ENCODE measurements around the gene KMT2B. TPM values are rescaled to one million over a fixed set of nuclear protein-coding genes. Genes with fewer than 3 reads are reported as not detected.

KMT2B gene
- total RNA-seq, 1 donor from 2014 or later = 12.6 TPM

- Histone ChIP-seq H4K20me1 (ENCODE audit: low read depth) (no peaks in the 10 kb centered on the region), H3K27me3 (no peaks in the 10 kb centered on the region), H3F3A (ENCODE audit: low read depth) (no peaks in the 10 kb centered on the region), H3K79me2 (ENCODE audit: low read depth) (no peaks in the 10 kb centered on the region), H3K36me3 (no peaks in the 10 kb centered on the region), H2AFZ (replicated peaks) (no peak overlapping the region), H3K4me1 (no peaks in the 10 kb centered on the region), H3K9ac (no peak overlapping the region), H3K4me3 (no peak overlapping the region), H3K9me3 (ENCODE audit: low read depth) (no peaks in the 10 kb centered on the region), H3K27ac (no peak overlapping the region), H3K4me2 (no peak overlapping the region)
- TF ChIP-seq, protein P1, sequence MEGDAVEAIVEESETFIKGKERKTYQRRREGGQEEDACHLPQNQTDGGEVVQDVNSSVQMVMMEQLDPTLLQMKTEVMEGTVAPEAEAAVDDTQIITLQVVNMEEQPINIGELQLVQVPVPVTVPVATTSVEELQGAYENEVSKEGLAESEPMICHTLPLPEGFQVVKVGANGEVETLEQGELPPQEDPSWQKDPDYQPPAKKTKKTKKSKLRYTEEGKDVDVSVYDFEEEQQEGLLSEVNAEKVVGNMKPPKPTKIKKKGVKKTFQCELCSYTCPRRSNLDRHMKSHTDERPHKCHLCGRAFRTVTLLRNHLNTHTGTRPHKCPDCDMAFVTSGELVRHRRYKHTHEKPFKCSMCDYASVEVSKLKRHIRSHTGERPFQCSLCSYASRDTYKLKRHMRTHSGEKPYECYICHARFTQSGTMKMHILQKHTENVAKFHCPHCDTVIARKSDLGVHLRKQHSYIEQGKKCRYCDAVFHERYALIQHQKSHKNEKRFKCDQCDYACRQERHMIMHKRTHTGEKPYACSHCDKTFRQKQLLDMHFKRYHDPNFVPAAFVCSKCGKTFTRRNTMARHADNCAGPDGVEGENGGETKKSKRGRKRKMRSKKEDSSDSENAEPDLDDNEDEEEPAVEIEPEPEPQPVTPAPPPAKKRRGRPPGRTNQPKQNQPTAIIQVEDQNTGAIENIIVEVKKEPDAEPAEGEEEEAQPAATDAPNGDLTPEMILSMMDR (IDR thresholded peaks at IDR 0.05) = no peak
- TF ChIP-seq EZH2 (IDR thresholded peaks at IDR 0.05) (no peak), EZH2phosphoT487 (IDR thresholded peaks at IDR 0.05) (no peak)
- H3K27me3 Mint-ChIP-seq (ENCODE audit: insufficient read depth, low read depth) = peaks cover 11% of the 10 kb centered on the region
- H3K4me1 Mint-ChIP-seq = no peaks in the 10 kb centered on the region
- H3K27ac Mint-ChIP-seq = no peak overlapping the region
- no peak for DNase-seq (ENCODE audit: low spot score)
- no peak overlapping the region for H3K4me3 Mint-ChIP-seq
- H3K9me3 Mint-ChIP-seq = no peaks in the 10 kb centered on the region
- peaks cover 43% of the 10 kb centered on the region for H3K36me3 Mint-ChIP-seq
Measured at GRCh38 chr19:35730326-35730725, 12.5 kb downstream of the KMT2B start.

GRCh38 chr19:35731353-35731752 lies 13.6 kb downstream of the KMT2B start:
- TF ChIP-seq, protein P1 (IDR thresholded peaks at IDR 0.05) = no peak
- TF ChIP-seq EZH2 (IDR thresholded peaks at IDR 0.05) (no peak), EZH2phosphoT487 (IDR thresholded peaks at IDR 0.05) (no peak)
- H3K9ac ChIP-seq = no peak overlapping the region
- no peak overlapping the region for H3K4me3 Mint-ChIP-seq
- H3K9me3 Mint-ChIP-seq = no peaks in the 10 kb centered on the region
- DNase-seq (ENCODE audit: low spot score) = no peak
- no peaks in the 10 kb centered on the region for H3K9me3 ChIP-seq (ENCODE audit: low read depth)
- H3K4me1 ChIP-seq = no peaks in the 10 kb centered on the region
- no peak overlapping the region for H3K27ac Mint-ChIP-seq
- H3K36me3 Mint-ChIP-seq = peaks cover 38% of the 10 kb centered on the region
- no peak overlapping the region for H2AFZ ChIP-seq (replicated peaks)
- no peaks in the 10 kb centered on the region for H3K27me3 ChIP-seq
- H3K79me2 ChIP-seq (ENCODE audit: low read depth) = no peaks in the 10 kb centered on the region
- peaks cover 10% of the 10 kb centered on the region for H3K27me3 Mint-ChIP-seq (ENCODE audit: insufficient read depth, low read depth)
- no peak overlapping the region for H3K4me3 ChIP-seq
- H3K36me3 ChIP-seq = no peaks in the 10 kb centered on the region
- H3K4me1 Mint-ChIP-seq = no peaks in the 10 kb centered on the region
- no peaks in the 10 kb centered on the region for H4K20me1 ChIP-seq (ENCODE audit: low read depth)
- no peaks in the 10 kb centered on the region for H3F3A ChIP-seq (ENCODE audit: low read depth)
- H3K4me2 ChIP-seq = no peak overlapping the region
- H3K27ac ChIP-seq = no peak overlapping the region

DNA sequence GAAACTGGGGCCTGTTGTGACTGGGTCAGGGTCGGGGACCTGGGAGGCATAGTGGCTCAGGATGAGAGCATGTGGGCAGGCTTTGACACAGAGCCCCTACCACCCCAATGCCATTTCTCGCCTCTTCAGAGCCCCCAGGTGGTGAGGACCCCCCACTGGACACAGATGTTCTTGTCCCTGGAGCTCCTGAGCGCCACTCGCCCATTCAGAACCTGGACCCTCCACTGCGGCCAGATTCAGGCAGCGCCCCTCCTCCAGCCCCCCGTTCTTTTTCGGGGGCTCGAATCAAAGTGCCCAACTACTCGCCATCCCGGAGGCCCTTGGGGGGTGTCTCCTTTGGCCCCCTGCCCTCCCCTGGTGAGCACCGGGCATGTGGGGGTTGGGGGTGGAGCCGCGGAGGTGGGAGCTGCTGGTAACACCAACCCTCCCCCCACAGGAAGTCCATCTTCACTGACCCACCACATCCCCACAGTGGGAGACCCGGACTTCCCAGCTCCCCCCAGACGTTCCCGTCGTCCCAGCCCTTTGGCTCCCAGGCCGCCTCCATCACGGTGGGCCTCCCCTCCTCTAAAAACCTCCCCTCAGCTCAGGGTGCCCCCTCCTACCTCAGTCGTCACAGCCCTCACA lies 14.1 kb downstream of the KMT2B start:
- Mint-ChIP-seq H3K4me3 (no peak overlapping the region), H3K9me3 (no peaks in the 10 kb centered on the region), H3K36me3 (peaks cover 40% of the 10 kb centered on the region), H3K27me3 (ENCODE audit: insufficient read depth, low read depth) (peaks cover 7% of the 10 kb centered on the region), H3K27ac (no peak overlapping the region), H3K4me1 (no peaks in the 10 kb centered on the region)
- Histone ChIP-seq H3K4me1 (no peaks in the 10 kb centered on the region), H3F3A (ENCODE audit: low read depth) (no peaks in the 10 kb centered on the region), H4K20me1 (ENCODE audit: low read depth) (no peaks in the 10 kb centered on the region), H3K79me2 (ENCODE audit: low read depth) (no peaks in the 10 kb centered on the region), H3K4me2 (no peak overlapping the region), H3K27ac (no peak overlapping the region), H2AFZ (replicated peaks) (no peak overlapping the region), H3K36me3 (no peaks in the 10 kb centered on the region), H3K27me3 (no peaks in the 10 kb centered on the region), H3K9ac (no peak overlapping the region), H3K4me3 (no peak overlapping the region), H3K9me3 (ENCODE audit: low read depth) (no peaks in the 10 kb centered on the region)
- no peak for DNase-seq (ENCODE audit: low spot score)
- TF ChIP-seq EZH2 (IDR thresholded peaks at IDR 0.05) = no peak
- TF ChIP-seq, protein P1 (IDR thresholded peaks at IDR 0.05) = no peak
- TF ChIP-seq EZH2phosphoT487 (IDR thresholded peaks at IDR 0.05) = no peak
